ENCODE measurements around the gene LRRC45. TPM values are rescaled to one million over a fixed set of nuclear protein-coding genes. Genes with fewer than 3 reads are reported as not detected.

Gene LRRC45
- total RNA-seq, 1 donor = 22.0 TPM

GRCh38 chr17:82031303-82031884 is 8.3 kb downstream of the LRRC45 start, which contains the start of gene RAC3:
Gene RAC3, plus strand, starts transcription at chr17:82031678. Its CDS starts 84 bp downstream, at chr17:82031762.
- DNase-seq (ENCODE audit: low read depth) = no peak
- peak within 1 kb of the TSS; percentile 55 for H3K4me3 ChIP-seq (ENCODE audit: low read depth, low read length)
- TF ChIP-seq CTCF (IDR thresholded peaks at IDR 0.05; ENCODE audit: insufficient read depth, low read length) = no peak

- DNase-seq (ENCODE audit: low read depth) = no peak
- H3K4me3 ChIP-seq (ENCODE audit: low read depth, low read length) = peak overlapping the region; percentile 55
- TF ChIP-seq CTCF (IDR thresholded peaks at IDR 0.05; ENCODE audit: insufficient read depth, low read length) = no peak
Observed at GRCh38 chr17:82031885-82032627, 9.0 kb downstream of the LRRC45 start.

- H3K4me3 ChIP-seq (ENCODE audit: low read depth, low read length) = no peak overlapping the region
- DNase-seq (ENCODE audit: low read depth) = no peak
- no peak for TF ChIP-seq CTCF (IDR thresholded peaks at IDR 0.05; ENCODE audit: insufficient read depth, low read length)
Observed at GRCh38 chr17:82033359-82034085, 10.4 kb downstream of the LRRC45 start.

GRCh38 chr17:82034371-82035011 is 11.4 kb downstream of the LRRC45 start:
- no peak for TF ChIP-seq CTCF (IDR thresholded peaks at IDR 0.05; ENCODE audit: insufficient read depth, low read length)
- no peak overlapping the region for H3K4me3 ChIP-seq (ENCODE audit: low read depth, low read length)
- no peak for DNase-seq (ENCODE audit: low read depth)

- no peak for TF ChIP-seq CTCF (IDR thresholded peaks at IDR 0.05; ENCODE audit: insufficient read depth, low read length)
- H3K4me3 ChIP-seq (ENCODE audit: low read depth, low read length) = no peak overlapping the region
- DNase-seq (ENCODE audit: low read depth) = no peak
Observed at GRCh38 chr17:82035488-82035887, 12.4 kb downstream of the LRRC45 start.

- no peak for DNase-seq (ENCODE audit: low read depth)
- TF ChIP-seq CTCF (IDR thresholded peaks at IDR 0.05; ENCODE audit: insufficient read depth, low read length) = no peak
- peak overlapping the region; percentile 79 for H3K4me3 ChIP-seq (ENCODE audit: low read depth, low read length)
Observed at GRCh38 chr17:82035956-82036633, 13.0 kb downstream of the LRRC45 start.

Measured in fibroblast of the aortic adventitia (primary cell).